HuH-7 (cell line): ENCODE results near the gene SYNPO.
A peak's percentile ranks its signal among the peaks of the same experiment; 100 is the strongest.

Source experiments
- DNase-seq: peaks from one replicate; pipeline ENCODE4 v3.0.0; 2011; ENCODE audit warnings: low spot score

Gene SYNPO

GRCh38 chr5:150700246-150700593, 59.8 kb downstream of the SYNPO start:
- DNase-seq = no peak

- DNase-seq = peak; percentile 65
These were observed 60.3 kb downstream of the SYNPO start, which contains the start of gene RBM22 for GRCh38 chr5:150700594-150701377. TSS of gene RBM22 (minus strand) at chr5:150701062. CDS start at chr5:150700985, 77 bp downstream.

GRCh38 chr5:150703762-150704161, 63.3 kb downstream of the SYNPO start:
- DNase-seq = no peak

GRCh38 chr5:150706776-150707390, 66.4 kb downstream of the SYNPO start:
- DNase-seq = no peak
